Ectodermal cell (in vitro differentiated cells): ENCODE measurements around the gene MEAF6.

Source experiments
- H3K27ac ChIP-seq: 2 replicates; pipeline ENCODE4 v1.7.0; 2013; ENCODE audit warnings: mild to moderate bottlenecking, low read depth, low read length; ENCODE audit not compliant: insufficient read depth, poor library complexity, severe bottlenecking
- H3K27me3 ChIP-seq: 2 replicates; pipeline ENCODE4 v1.7.0; 2013; ENCODE audit warnings: mild to moderate bottlenecking, low read length; ENCODE audit not compliant: insufficient read depth, control insufficient read depth, poor library complexity, severe bottlenecking
- H3K36me3 ChIP-seq: one replicate; pipeline ENCODE4 v1.7.0; 2013; ENCODE audit warnings: low read length; ENCODE audit not compliant: control insufficient read depth, insufficient read depth
- H3K4me1 ChIP-seq: one replicate; pipeline ENCODE4 v1.7.0; 2013; ENCODE audit warnings: low read length; ENCODE audit not compliant: control insufficient read depth, insufficient read depth
- H3K4me3 ChIP-seq: 2 replicates; pipeline ENCODE4 v1.7.0; 2013; ENCODE audit warnings: low read depth, low read length, control low read depth; ENCODE audit not compliant: insufficient read depth
- H3K9me3 ChIP-seq: 2 replicates; pipeline ENCODE4 v1.7.0; 2013; ENCODE audit warnings: mild to moderate bottlenecking, low read length, moderate library complexity; ENCODE audit not compliant: control insufficient read depth
- WGBS, 2 experiments: methylation state at CpG; one replicate each; pipeline ENCODE4 v1.1.7; 2013; ENCODE audit warnings: missing lambda C conversion rate in 2 of 2; 5-methylcytosine and 5-hydroxymethylcytosine counted together

MEAF6 gene

GRCh38 chr1:37474046-37474696 lies 40.4 kb downstream of the MEAF6 start, which contains the start of gene ZC3H12A:
ZC3H12A (plus strand) TSS chr1:37474580; CDS start chr1:37475497, 917 bp downstream.
- Histone ChIP-seq H3K4me3 (peak within 1 kb of the TSS; percentile 52), H3K36me3 (no peaks in the 10 kb centered on the region), H3K27me3 (peaks cover 38% of the 10 kb centered on the region), H3K9me3 (no peaks in the 10 kb centered on the region), H3K27ac (no peak within 1 kb of the TSS), H3K4me1 (peaks cover 29% of the 10 kb centered on the region)
- 1% methylated on average over 78 of the region's 78 CpGs for WGBS, 2 experiments

DNA sequence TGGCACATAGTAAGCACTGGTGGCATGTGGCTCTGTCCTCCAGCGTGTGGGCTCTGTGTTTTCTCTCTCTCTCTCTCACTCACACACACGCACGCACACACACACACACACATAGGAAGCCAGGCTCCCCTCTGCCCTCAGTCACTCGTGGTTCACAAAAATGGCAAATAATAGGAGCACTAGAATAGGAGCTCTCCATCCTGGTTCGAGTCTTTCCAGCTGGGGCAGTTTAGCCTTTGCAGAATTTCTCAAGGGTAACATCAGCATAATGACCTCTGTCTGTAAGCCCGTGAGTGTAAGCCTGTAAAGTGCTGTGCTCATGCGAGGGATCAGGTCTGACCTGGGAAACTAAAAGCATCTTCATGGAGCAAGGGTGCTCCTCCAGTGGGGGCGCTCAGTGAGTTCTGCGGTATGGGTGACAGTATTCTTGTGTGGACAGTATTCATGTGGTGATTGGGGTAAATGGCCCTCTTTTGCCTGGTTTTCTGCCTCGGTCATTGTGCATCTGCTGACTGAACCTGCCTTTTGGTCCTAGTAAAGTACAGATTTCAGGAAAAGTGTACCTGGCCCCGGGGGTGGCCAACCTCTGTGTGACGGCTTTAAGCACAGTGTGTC lies 41.0 kb downstream of the MEAF6 start:
- Histone ChIP-seq H3K4me3 (peak overlapping the region; percentile 52), H3K9me3 (no peaks in the 10 kb centered on the region), H3K27ac (no peak overlapping the region), H3K27me3 (peaks cover 38% of the 10 kb centered on the region), H3K4me1 (peaks cover 29% of the 10 kb centered on the region), H3K36me3 (no peaks in the 10 kb centered on the region)
- 53 to 55% methylated on average over 12 of the region's 12 CpGs for WGBS, 2 experiments

- Histone ChIP-seq H3K27ac (no peak overlapping the region), H3K4me3 (no peak overlapping the region), H3K4me1 (peaks cover 29% of the 10 kb centered on the region)
Observed at GRCh38 chr1:37472994-37473393, 41.6 kb downstream of the MEAF6 start.

DNA sequence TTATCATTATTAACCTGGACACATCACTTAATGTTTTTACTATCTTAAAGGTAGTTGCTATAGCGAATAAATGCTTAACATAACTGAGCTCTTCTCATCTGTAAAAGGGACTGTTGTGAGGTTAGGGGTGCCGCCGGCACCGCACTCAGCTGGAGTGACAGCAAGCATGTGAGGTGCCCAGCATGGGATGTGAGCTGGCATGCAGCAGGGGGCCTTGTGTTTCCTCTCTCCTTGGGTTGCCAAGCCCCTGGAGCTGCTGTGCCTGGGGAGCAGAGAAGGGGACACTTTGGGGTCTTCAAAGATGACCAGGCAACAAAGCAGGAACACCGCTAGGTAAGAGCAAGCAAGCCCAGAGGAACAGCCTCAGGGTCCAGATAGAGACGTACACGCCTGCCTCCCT lies 42.3 kb downstream of the MEAF6 start:
- Histone ChIP-seq H3K27ac (no peak overlapping the region), H3K9me3 (no peaks in the 10 kb centered on the region), H3K27me3 (peaks cover 38% of the 10 kb centered on the region), H3K4me1 (peaks cover 22% of the 10 kb centered on the region), H3K36me3 (no peaks in the 10 kb centered on the region), H3K4me3 (no peak overlapping the region)
- WGBS, 2 experiments: 67 to 79% methylated on average over 7 of the region's 7 CpGs

More at GRCh38 chr1:37472994-37473393, 41.6 kb downstream of the MEAF6 start:
- WGBS, 2 experiments: 100% methylated on average over 1 of the region's 1 CpG; no CpG with 5 or more reads in 1 of the 2 experiments
- Histone ChIP-seq H3K9me3 (no peaks in the 10 kb centered on the region), H3K36me3 (no peaks in the 10 kb centered on the region), H3K27me3 (peaks cover 38% of the 10 kb centered on the region)

GRCh38 chr1:37471345-37472231 lies 43.0 kb downstream of the MEAF6 start:
- WGBS, 2 experiments: 37 to 40% methylated on average over 13 of the region's 13 CpGs
- peak overlapping the region; percentile 26 for H3K4me3 ChIP-seq

DNA sequence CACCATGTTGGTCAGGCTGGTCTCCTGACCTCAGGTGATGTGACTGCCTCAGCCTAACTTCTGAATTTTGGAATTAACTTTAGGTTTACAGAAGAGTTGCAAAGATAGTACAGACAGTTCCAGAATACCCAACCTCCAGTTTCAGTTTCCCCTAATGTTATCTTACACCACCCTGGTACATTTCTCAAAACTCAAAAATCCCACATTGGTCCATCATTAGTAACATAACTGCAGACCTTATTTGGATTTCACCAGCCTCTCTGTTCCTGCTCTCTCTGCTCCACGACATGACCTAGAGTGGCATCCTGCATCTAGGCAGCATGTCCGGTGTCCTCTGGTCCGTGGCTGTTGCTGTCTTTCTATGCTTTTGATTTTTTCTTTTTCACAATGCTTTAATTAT lies 45.2 kb downstream of the MEAF6 start:
- Histone ChIP-seq H3K27me3 (peaks cover 30% of the 10 kb centered on the region), H3K4me3 (no peak overlapping the region), H3K9me3 (no peaks in the 10 kb centered on the region), H3K36me3 (no peaks in the 10 kb centered on the region), H3K27ac (no peak overlapping the region), H3K4me1 (peaks cover 14% of the 10 kb centered on the region)
- WGBS, 2 experiments: 88 to 92% methylated on average over 3 of the region's 3 CpGs

More at GRCh38 chr1:37471345-37472231, 43.0 kb downstream of the MEAF6 start:
- Histone ChIP-seq H3K36me3 (no peaks in the 10 kb centered on the region), H3K4me1 (peaks cover 19% of the 10 kb centered on the region), H3K27ac (no peak overlapping the region), H3K9me3 (no peaks in the 10 kb centered on the region), H3K27me3 (peaks cover 38% of the 10 kb centered on the region)

- H3K27ac ChIP-seq: no peak overlapping the region
- H3K4me1 ChIP-seq: peaks cover 9% of the 10 kb centered on the region
- H3K36me3 ChIP-seq: no peaks in the 10 kb centered on the region
- no peak overlapping the region for H3K4me3 ChIP-seq
- peaks cover 17% of the 10 kb centered on the region for H3K27me3 ChIP-seq
- H3K9me3 ChIP-seq: no peaks in the 10 kb centered on the region
- 90 to 95% methylated on average over 5 of the region's 5 CpGs for WGBS, 2 experiments
Observed at GRCh38 chr1:37468037-37468436, 46.5 kb downstream of the MEAF6 start.

DNA sequence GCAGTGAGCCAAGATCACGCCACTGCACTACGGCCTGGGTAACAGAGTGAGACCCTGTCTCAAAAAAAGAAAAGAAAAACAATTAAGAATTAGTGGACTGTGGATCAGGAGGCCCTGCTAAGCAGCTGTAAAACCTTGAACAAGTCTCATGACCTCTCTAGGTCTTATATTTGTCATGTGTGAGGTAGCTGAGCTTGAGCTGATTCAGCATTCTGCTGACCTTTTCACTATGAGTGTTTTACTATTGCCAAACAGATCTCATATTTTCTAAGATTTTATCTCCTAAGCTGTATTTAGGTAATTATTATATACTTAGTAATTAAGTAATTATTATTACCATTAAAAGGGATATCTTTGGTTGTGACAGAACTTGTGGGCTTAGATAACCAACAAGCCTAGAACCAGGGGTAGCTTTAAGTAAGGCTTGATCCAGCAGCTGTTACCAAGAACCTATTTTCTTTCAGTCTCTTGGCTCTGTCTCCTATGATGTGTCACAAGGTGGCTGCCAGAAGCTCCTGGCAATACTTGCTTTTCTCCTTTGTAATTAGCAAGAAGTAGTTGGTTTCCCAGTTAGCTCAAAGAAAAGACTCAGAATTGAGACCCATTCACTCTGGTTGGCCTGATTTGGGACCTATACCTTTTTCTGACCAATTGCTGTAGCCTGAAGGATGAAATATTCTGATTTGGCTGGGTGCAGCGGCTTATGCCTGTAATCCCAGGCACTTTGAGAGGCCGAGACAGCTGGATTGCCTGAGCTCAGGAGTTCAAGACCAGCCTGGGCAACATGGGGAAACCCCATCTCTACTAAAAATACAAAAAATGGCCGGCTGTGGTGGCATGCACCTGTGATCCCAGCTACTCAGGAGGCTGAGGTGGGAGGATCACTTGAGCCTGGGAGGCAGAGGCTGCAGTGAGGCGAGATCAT lies 48.7 kb downstream of the MEAF6 start:
- H3K9me3 ChIP-seq: no peaks in the 10 kb centered on the region
- 90 to 94% methylated on average over 6 of the region's 6 CpGs for WGBS, 2 experiments
- no peak overlapping the region for H3K27ac ChIP-seq
- no peaks in the 10 kb centered on the region for H3K27me3 ChIP-seq
- no peaks in the 10 kb centered on the region for H3K36me3 ChIP-seq
- no peaks in the 10 kb centered on the region for H3K4me1 ChIP-seq
- H3K4me3 ChIP-seq: no peak overlapping the region

DNA sequence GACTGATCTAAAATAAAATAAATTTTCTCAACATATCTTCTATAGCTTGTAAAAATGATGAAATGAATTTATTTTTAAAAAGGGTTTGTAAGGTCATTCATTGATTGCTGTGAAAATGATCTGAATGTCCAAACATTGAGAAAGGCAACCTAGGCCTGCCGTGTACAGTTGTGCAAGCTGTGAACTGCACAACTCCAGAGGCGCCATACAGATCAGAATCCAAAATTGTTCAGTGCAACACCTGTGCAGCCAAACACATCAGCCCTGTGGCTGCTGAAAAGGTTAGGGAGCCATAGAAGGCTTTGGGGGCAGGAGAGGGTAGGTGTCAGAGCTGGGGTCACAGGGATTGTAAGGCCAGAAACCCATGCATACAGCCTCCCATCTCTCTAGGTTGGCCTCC lies 50.1 kb downstream of the MEAF6 start:
- no peaks in the 10 kb centered on the region for H3K27me3 ChIP-seq
- H3K4me3 ChIP-seq: no peak overlapping the region
- 95% methylated on average over 2 of the region's 2 CpGs for WGBS, 2 experiments
- H3K4me1 ChIP-seq: no peaks in the 10 kb centered on the region
- no peaks in the 10 kb centered on the region for H3K36me3 ChIP-seq
- no peak overlapping the region for H3K27ac ChIP-seq
- H3K9me3 ChIP-seq: no peaks in the 10 kb centered on the region
